ENCODE measurements around the gene F9.

Gene F9

GRCh38 chrX:139581068-139581467 is 50.5 kb downstream of the F9 start:
- no peak overlapping the region for H3K27ac ChIP-seq (ENCODE audit: insufficient read depth, low read depth, low read length, poor library complexity, severe bottlenecking)
- no peak overlapping the region for H3K4me3 ChIP-seq (ENCODE audit: insufficient read depth, low read depth, low read length)
- H3K36me3 ChIP-seq (ENCODE audit: control insufficient read depth, insufficient read depth, low read length), result no peaks in the 10 kb centered on the region
- no peaks in the 10 kb centered on the region for H3K9me3 ChIP-seq (ENCODE audit: control insufficient read depth, low read length)
- no peaks in the 10 kb centered on the region for H3K27me3 ChIP-seq (ENCODE audit: control insufficient read depth, insufficient read depth, low read length, poor library complexity, severe bottlenecking)
- no peaks in the 10 kb centered on the region for H3K4me1 ChIP-seq (ENCODE audit: control insufficient read depth, insufficient read depth, low read length)
- 64 to 80% methylated on average over 3 to 4 of the region's 4 CpGs for WGBS, 2 experiments

GRCh38 chrX:139585613-139586012 is 55.1 kb downstream of the F9 start:
- no peaks in the 10 kb centered on the region for H3K9me3 ChIP-seq (ENCODE audit: control insufficient read depth, low read length)
- no peak overlapping the region for H3K27ac ChIP-seq (ENCODE audit: insufficient read depth, low read depth, low read length, poor library complexity, severe bottlenecking)
- H3K4me3 ChIP-seq (ENCODE audit: insufficient read depth, low read depth, low read length), result no peak overlapping the region
- H3K27me3 ChIP-seq (ENCODE audit: control insufficient read depth, insufficient read depth, low read length, poor library complexity, severe bottlenecking), result no peaks in the 10 kb centered on the region
- H3K4me1 ChIP-seq (ENCODE audit: control insufficient read depth, insufficient read depth, low read length), result no peaks in the 10 kb centered on the region
- H3K36me3 ChIP-seq (ENCODE audit: control insufficient read depth, insufficient read depth, low read length), result no peaks in the 10 kb centered on the region
- 90 to 100% methylated on average over 2 to 3 of the region's 5 CpGs for WGBS, 2 experiments

- no peaks in the 10 kb centered on the region for H3K27me3 ChIP-seq (ENCODE audit: control insufficient read depth, insufficient read depth, low read length, poor library complexity, severe bottlenecking)
- H3K4me3 ChIP-seq (ENCODE audit: insufficient read depth, low read depth, low read length), result no peak overlapping the region
- no peaks in the 10 kb centered on the region for H3K9me3 ChIP-seq (ENCODE audit: control insufficient read depth, low read length)
- no peak overlapping the region for H3K27ac ChIP-seq (ENCODE audit: insufficient read depth, low read depth, low read length, poor library complexity, severe bottlenecking)
- 60 to 83% methylated on average over 1 to 3 of the region's 4 CpGs for WGBS, 2 experiments
- no peaks in the 10 kb centered on the region for H3K36me3 ChIP-seq (ENCODE audit: control insufficient read depth, insufficient read depth, low read length)
- no peaks in the 10 kb centered on the region for H3K4me1 ChIP-seq (ENCODE audit: control insufficient read depth, insufficient read depth, low read length)
Observed at GRCh38 chrX:139596068-139596467, 65.5 kb downstream of the F9 start.

GRCh38 chrX:139600105-139600504 is 69.6 kb downstream of the F9 start:
- Histone ChIP-seq H3K36me3 (ENCODE audit: control insufficient read depth, insufficient read depth, low read length) (no peaks in the 10 kb centered on the region), H3K9me3 (ENCODE audit: control insufficient read depth, low read length) (no peaks in the 10 kb centered on the region)
- no CpG with 5 or more reads among the region's 1 CpG for WGBS, 2 experiments

More at GRCh38 chrX:139600105-139600504, 69.6 kb downstream of the F9 start:
- H3K4me3 ChIP-seq (ENCODE audit: insufficient read depth, low read depth, low read length), result no peak overlapping the region
- no peaks in the 10 kb centered on the region for H3K27me3 ChIP-seq (ENCODE audit: control insufficient read depth, insufficient read depth, low read length, poor library complexity, severe bottlenecking)
- H3K4me1 ChIP-seq (ENCODE audit: control insufficient read depth, insufficient read depth, low read length), result no peaks in the 10 kb centered on the region
- H3K27ac ChIP-seq (ENCODE audit: insufficient read depth, low read depth, low read length, poor library complexity, severe bottlenecking), result no peak overlapping the region

All from ectodermal cell (in vitro differentiated cells).